Measurements from ENCODE around the gene MFSD1. TPM values are rescaled to one million over a fixed set of nuclear protein-coding genes. Genes with fewer than 3 reads are reported as not detected.

MFSD1 gene
- total and polyA plus RNA-seq, 9 of the 15 experiments (the other 6 are each of a cell fraction or from before 2014, with no cell fraction given), result 8.7 to 49.5 (median 28.6) TPM

- TF ChIP-seq POLR2AphosphoS5 (IDR thresholded peaks at IDR 0.05; ENCODE audit: control insufficient read depth, insufficient read depth, low read depth, low read length) (peak; percentile 46; the same call in 1 of the 2 replicates), WHSC1 (IDR thresholded peaks at IDR 0.05; ENCODE audit: low read length) (no peak), TAL1 (IDR thresholded peaks at IDR 0.05) (peak; percentile 74), MEIS2 (IDR thresholded peaks at IDR 0.05; ENCODE audit: partially characterized antibody) (peak; percentile 42), FOXA1 (IDR thresholded peaks at IDR 0.05; ENCODE audit: borderline replicate concordance) (no peak), PCBP1 (IDR thresholded peaks at IDR 0.05; ENCODE audit: low read depth, low read length, poor library complexity, severe bottlenecking) (no peak), PRMT5 (CRISPR knock-in tag; IDR thresholded peaks at IDR 0.05) (no peak), ETS1 (conservative IDR thresholded peaks at IDR 0.05; ENCODE audit: control insufficient read depth, low read depth, low read length) (no peak), RBM34 (IDR thresholded peaks at IDR 0.05; ENCODE audit: borderline replicate concordance, insufficient read depth, low read length) (no peak), BCL6 (CRISPR knock-in tag; IDR thresholded peaks at IDR 0.05) (no peak), KLF13 (tag; IDR thresholded peaks at IDR 0.05; ENCODE audit: borderline replicate concordance, low read depth) (no peak), ZNF217 (CRISPR knock-in tag; IDR thresholded peaks at IDR 0.05) (no peak), SMARCA4 (IDR thresholded peaks at IDR 0.05) (peak; percentile 57), DLX4 (CRISPR knock-in tag; IDR thresholded peaks at IDR 0.05) (no peak), THAP12 (CRISPR knock-in tag; IDR thresholded peaks at IDR 0.05) (no peak), ZC3H4 (CRISPR knock-in tag; IDR thresholded peaks at IDR 0.05; ENCODE audit: borderline replicate concordance) (no peak), RNF2 (IDR thresholded peaks at IDR 0.05) (no peak), DDX20 (tag; IDR thresholded peaks at IDR 0.05; ENCODE audit: low read depth) (no peak), EHMT2 (IDR thresholded peaks at IDR 0.05) (0 out of 2 replicates have a peak, but pooled peaks have one; percentile 10)
These were observed 28.7 kb upstream of the MFSD1 start (continued) for GRCh38 chr3:158773166-158773565.

All from K562 (cell line).